CD4-positive, alpha-beta T cell treated with Interleukin-6 at 100 ng/mL for 8 hours (primary cell): ENCODE data around the gene PNPLA1.

Experiments
- DNase-seq: peaks from one replicate; pipeline ENCODE4 v3.0.0-alpha.2; 2020; ENCODE audit warnings: mixed read lengths, low spot score

The PNPLA1 gene

GRCh38 chr6:36269834-36270705, at the start of gene PNPLA1:
TSS of gene PNPLA1 (plus strand) at chr6:36270060. CDS start at chr6:36270460, 400 bp downstream.
- DNase-seq = no peak

- no peak for DNase-seq
These were observed 49.6 kb upstream of the PNPLA1 start for GRCh38 chr6:36220226-36220625.

- no peak for DNase-seq
These were observed 48.2 kb upstream of the PNPLA1 start for GRCh38 chr6:36221674-36222073.

GRCh38 chr6:36222924-36223323, 46.9 kb upstream of the PNPLA1 start:
- no peak for DNase-seq

- DNase-seq = no peak
These were observed 46.2 kb upstream of the PNPLA1 start for GRCh38 chr6:36223706-36224105.

- DNase-seq = no peak
These were observed 44.9 kb upstream of the PNPLA1 start for GRCh38 chr6:36224918-36225461.

- DNase-seq = no peak
These were observed 43.3 kb upstream of the PNPLA1 start for GRCh38 chr6:36226438-36227047.

GRCh38 chr6:36227379-36228228, 42.3 kb upstream of the PNPLA1 start:
- DNase-seq = no peak

- DNase-seq = no peak
These were observed 40.6 kb upstream of the PNPLA1 start for GRCh38 chr6:36229223-36229622.

- no peak for DNase-seq
These were observed 39.5 kb upstream of the PNPLA1 start for GRCh38 chr6:36230371-36230770.

- no peak for DNase-seq
These were observed 37.7 kb upstream of the PNPLA1 start for GRCh38 chr6:36232172-36232571.

GRCh38 chr6:36235309-36235708, 34.6 kb upstream of the PNPLA1 start:
- no peak for DNase-seq

- DNase-seq = no peak
These were observed 34.0 kb upstream of the PNPLA1 start for GRCh38 chr6:36235862-36236261.

GRCh38 chr6:36239774-36240173, 30.1 kb upstream of the PNPLA1 start:
- DNase-seq = no peak

- no peak for DNase-seq
These were observed 28.1 kb upstream of the PNPLA1 start for GRCh38 chr6:36241728-36242127.

- no peak for DNase-seq
These were observed 27.7 kb upstream of the PNPLA1 start for GRCh38 chr6:36242161-36242560.

GRCh38 chr6:36242626-36243025, 27.2 kb upstream of the PNPLA1 start:
- DNase-seq = no peak

- DNase-seq = no peak
These were observed 26.2 kb upstream of the PNPLA1 start for GRCh38 chr6:36243562-36244212.

GRCh38 chr6:36244641-36245280, 25.1 kb upstream of the PNPLA1 start:
- no peak for DNase-seq

- DNase-seq = no peak
These were observed 24.2 kb upstream of the PNPLA1 start for GRCh38 chr6:36245572-36246061.
